Endothelial cell of umbilical vein (primary cell): ENCODE results near the gene NEK4. TPM values are rescaled to one million over a fixed set of nuclear protein-coding genes. Genes with fewer than 3 reads are reported as not detected.

ENCODE experiments used
- BruUV-seq: library from RNA; stranded (reverse); fragments of 400-500 nt; replicated peaks from 2 replicates; lab custom pipeline; 2021; lab: Mats Ljungman, UMichigan
- CTCF ChIA-PET: fragments of 300-600, 350-600 bp; sonication (Branson Sonifier 250); formaldehyde crosslinking; loops from one replicate; lab custom pipeline; 2021; ENCODE audit warnings: antibody characterized with exemption, inconsistent platforms; lab: Charles Lee
- POLR2A ChIA-PET: fragments of 300-600, 350-600 bp; sonication (Branson Sonifier 250); formaldehyde crosslinking; loops from one replicate; lab custom pipeline; 2021; ENCODE audit warnings: antibody characterized with exemption, inconsistent platforms; lab: Charles Lee
- DNase-seq: peaks from one replicate; pipeline ENCODE4 v3.0.0-alpha.2; 2011; ENCODE audit warnings: low read depth, low spot score
- FAIRE-seq: peaks from 2 replicates; lab custom pipeline; 2011; peaks lifted over from hg19 to GRCh38; lab: Jason Lieb, UNC
- H2AFZ ChIP-seq: 2 replicates; pipeline ENCODE4 v1.6.0; 2012; ENCODE audit warnings: low read depth, low read length, control low read depth, inconsistent platforms
- H3K27ac ChIP-seq: 2 replicates; pipeline ENCODE4 v1.5.1; 2011; ENCODE audit warnings: low read depth, mild to moderate bottlenecking, control low read depth, low read length, moderate library complexity; ENCODE audit not compliant: insufficient read depth
- H3K27me3 ChIP-seq, 2 experiments: 2 replicates each; pipeline versions ENCODE4 v1.6.0 to v1.6.1; 2011; ENCODE audit warnings: low read length in 2 of 2, mixed read lengths in 1 of 2; ENCODE audit not compliant: control insufficient read depth in 2 of 2, insufficient read depth in 2 of 2
- H3K36me3 ChIP-seq, 2 experiments: 2 replicates in 1 of 2; 3 replicates in 1 of 2; pipeline ENCODE4 v1.5.1; 2011; ENCODE audit warnings: low read length in 2 of 2, mild to moderate bottlenecking in 1 of 2, moderate library complexity in 1 of 2; ENCODE audit not compliant: control insufficient read depth in 2 of 2, insufficient read depth in 2 of 2; ENCODE audit errors: extremely low read depth in 1 of 2
- H3K4me1 ChIP-seq: 3 replicates; pipeline ENCODE4 v1.5.1; 2011; ENCODE audit warnings: mild to moderate bottlenecking, low read length; ENCODE audit not compliant: control insufficient read depth, insufficient read depth; ENCODE audit errors: extremely low read depth
- H3K4me2 ChIP-seq: 2 replicates; pipeline ENCODE4 v1.6.1; 2011; ENCODE audit warnings: low read length, control low read depth, mixed read lengths; ENCODE audit not compliant: insufficient read depth
- H3K4me3 ChIP-seq, 3 experiments: fragments of 200-600 bp in 1 of 3; sonication (generic), shearing (Covaris generic) in 1 of 3; replicated peaks in 1 of 3; 2 replicates each; pipeline ENCODE4 v1.5.1; 2011 to 2016; ENCODE audit warnings: control low read depth in 3 of 3, low read length in 3 of 3, mild to moderate bottlenecking in 2 of 3, inconsistent platforms in 1 of 3, low read depth in 1 of 3, moderate library complexity in 1 of 3; ENCODE audit not compliant: insufficient read depth in 1 of 3
- H3K79me2 ChIP-seq: 2 replicates; pipeline ENCODE4 v1.6.0; 2012; ENCODE audit warnings: low read length, inconsistent platforms; ENCODE audit not compliant: control insufficient read depth, insufficient read depth
- H3K9ac ChIP-seq: replicated peaks from 2 replicates; pipeline ENCODE3; 2011; ENCODE audit warnings: low read length, control low read depth; ENCODE audit not compliant: insufficient read depth; ENCODE audit errors: extremely low read depth
- H3K9me1 ChIP-seq: replicated peaks from 3 replicates; pipeline ENCODE4 v1.6.0; 2011; ENCODE audit warnings: mild to moderate bottlenecking, low read length; ENCODE audit not compliant: control insufficient read depth, insufficient read depth; ENCODE audit errors: extremely low read depth
- H3K9me3 ChIP-seq: replicated peaks from 2 replicates; pipeline ENCODE4 v1.5.1; 2012; ENCODE audit warnings: low read length, inconsistent platforms; ENCODE audit not compliant: control insufficient read depth, insufficient read depth
- H4K20me1 ChIP-seq: replicated peaks from 2 replicates; pipeline ENCODE3; 2011; ENCODE audit warnings: mild to moderate bottlenecking, low read length; ENCODE audit not compliant: control insufficient read depth, insufficient read depth; ENCODE audit errors: extremely low read depth
- CTCF ChIP-seq, 2 donors: IDR thresholded peaks; 1 replicate in 1 of 2; 2 replicates in 1 of 2; pipeline ENCODE4 v1.5.1; 2011; ENCODE audit warnings: low read length in 2 of 2, mild to moderate bottlenecking in 2 of 2, moderate library complexity in 2 of 2, control low read depth in 1 of 2, inconsistent platforms in 1 of 2, low read depth in 1 of 2; ENCODE audit not compliant: insufficient read depth in 1 of 2; ENCODE audit errors: extremely low read depth in 1 of 2
- EZH2 ChIP-seq: IDR thresholded peaks from 2 replicates; pipeline ENCODE4 v1.6.1; 2012; ENCODE audit warnings: borderline replicate concordance, low read depth, mild to moderate bottlenecking, moderate library complexity, low read length, inconsistent platforms; ENCODE audit not compliant: severe bottlenecking
- FOS ChIP-seq: IDR thresholded peaks from 2 replicates; pipeline ENCODE4 v1.6.1; 2011; ENCODE audit warnings: mild to moderate bottlenecking, low read length, moderate library complexity, borderline replicate concordance; ENCODE audit not compliant: insufficient read depth
- GATA2 ChIP-seq: IDR thresholded peaks from 2 replicates; pipeline ENCODE4 v1.7.0; 2011; ENCODE audit warnings: low read depth, mild to moderate bottlenecking, moderate library complexity, mixed read lengths, low read length; ENCODE audit not compliant: insufficient read length, insufficient read depth
- JUN ChIP-seq: IDR thresholded peaks from 2 replicates; pipeline ENCODE4 v1.6.1; 2011; ENCODE audit warnings: borderline replicate concordance, low read depth; ENCODE audit not compliant: insufficient read length, insufficient read depth
- MAX ChIP-seq: IDR thresholded peaks from 2 replicates; pipeline ENCODE4 v1.6.1; 2011; ENCODE audit not compliant: insufficient read depth, insufficient read length
- MYC ChIP-seq: IDR thresholded peaks from one replicate; pipeline ENCODE4 v1.6.1; 2011; ENCODE audit warnings: mild to moderate bottlenecking, low read depth, low read length
- POLR2A ChIP-seq: IDR thresholded peaks from 2 replicates; pipeline ENCODE4 v1.6.1; 2012; ENCODE audit warnings: low read depth, mild to moderate bottlenecking, control low read depth, low read length
- POLR2AphosphoS5 ChIP-seq: IDR thresholded peaks from 2 replicates; pipeline ENCODE4 v1.6.1; 2012; ENCODE audit warnings: low read depth, mild to moderate bottlenecking, control low read depth, low read length, moderate library complexity; ENCODE audit not compliant: insufficient read depth
- dilution Hi-C: fragments of 300-500 bp; cut with MboI; formaldehyde crosslinking; loops from one replicate; pipeline ENCODE4 v1.15.0; 2019; ENCODE audit warnings: low sequenced_read_pairs; ENCODE audit not compliant: extremely low pct_ligation_motif_present
- intact Hi-C: fragments of 100-400 bp; cut with micrococcal nuclease; formaldehyde crosslinking; loops from one replicate; pipeline ENCODE4 v1.10.0; 2022
- polyA plus RNA-seq, 4 experiments: library from polyadenylated mRNA; depleted of rRNA in 3 of 4; stranded (reverse) in 3 of 4; unstranded in 1 of 4; fragments of >200 nt; gene quantifications; 2 replicates each; pipeline versions ENCODE4 v1.2.1 to v1.2.3, GENCODE V29; 2011 to 2012; ENCODE audit warnings: missing spikeins in 1 of 4
- total RNA-seq: library from RNA; stranded (reverse); gene quantifications from 2 replicates; pipeline ENCODE4 v1.2.3, GENCODE V29; 2021

The NEK4 gene
- total and polyA plus RNA-seq, 2 donors (not counting 3 experiments of a cell fraction or from before 2014, with no cell fraction given), result 4.4 to 20.8 TPM

DNA sequence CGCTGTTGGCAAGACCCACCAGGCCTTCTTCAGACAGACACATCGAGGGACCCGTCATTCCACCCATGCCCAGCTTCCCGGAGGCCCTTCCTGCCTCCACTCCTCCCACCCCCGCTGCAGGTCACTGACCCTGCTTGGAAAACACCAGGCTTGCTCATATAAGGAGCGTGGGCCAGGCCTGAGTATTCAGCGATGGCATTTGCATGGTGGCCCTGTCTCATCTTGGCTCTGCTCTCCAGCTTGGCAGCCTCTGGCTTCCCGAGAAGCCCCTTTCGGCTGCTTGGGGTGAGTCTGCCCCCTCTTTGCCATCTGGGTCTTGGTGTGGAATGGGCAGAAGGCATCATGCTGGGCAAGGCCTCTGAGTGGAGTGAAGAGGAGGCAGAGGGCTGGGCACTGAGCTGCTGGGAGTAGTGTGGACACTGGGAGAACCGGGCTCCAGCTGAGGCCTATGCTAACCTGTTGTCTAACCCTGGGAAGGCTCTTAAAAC is 23.9 kb upstream of the NEK4 start, which contains the start of gene ITIH3:
Gene ITIH3 (plus strand): TSS at position 185 of the 488 bp plus-strand sequence. CDS start 8 bp downstream, at position 193.
- ChIA-PET CTCF (no interaction called here), POLR2A (no interaction called here)
- H3K4me3 ChIP-seq, result no peak within 1 kb of the TSS
- H3K9ac ChIP-seq, result no peak within 1 kb of the TSS
- H3K4me1 ChIP-seq, result no peaks in the 10 kb centered on the region
- intact Hi-C loops, result no loop called here
- no peak within 1 kb of the TSS for H3K4me2 ChIP-seq
- H3K27ac ChIP-seq, result no peak within 1 kb of the TSS
- dilution Hi-C loops, result no loop called here
- FAIRE-seq, result no peak
- no TSS peak for BruUV-seq
- H3K27me3 ChIP-seq, result no peaks in the 10 kb centered on the region
- DNase-seq, result no peak
- H2AFZ ChIP-seq, result no peak within 1 kb of the TSS
- H3K9me3 ChIP-seq, result no peaks in the 10 kb centered on the region
- no peaks in the 10 kb centered on the region for H3K79me2 ChIP-seq
- TF ChIP-seq CTCF (IDR thresholded peaks at IDR 0.05; ENCODE audit: extremely low read depth in 1 of 2, insufficient read depth in 1 of 2, low read depth in 1 of 2, low read length in 2 of 2), result no peak
- no peaks in the 10 kb centered on the region for H3K9me1 ChIP-seq
- no peaks in the 10 kb centered on the region for H3K36me3 ChIP-seq
- H4K20me1 ChIP-seq, result no peaks in the 10 kb centered on the region

GRCh38 chr3:52793702-52794611 is 23.2 kb upstream of the NEK4 start:
- H3K4me3 ChIP-seq, result no peak overlapping the region
- dilution Hi-C loops (no loop called here), intact Hi-C loops (no loop called here)
- CTCF ChIA-PET, result interaction anchor here (1.0 to 2.3 kb wide), 2 partner anchors 9 to 14 kb away, joined by 3 to 5 read pairs; no protein-coding TSS in a partner anchor
- no peaks in the 10 kb centered on the region for H3K27me3 ChIP-seq
- H3K9ac ChIP-seq, result no peak overlapping the region
- no peaks in the 10 kb centered on the region for H3K79me2 ChIP-seq
- no TSS peak for BruUV-seq
- POLR2A ChIA-PET, result no interaction called here
- H3K9me1 ChIP-seq, result no peaks in the 10 kb centered on the region
- H2AFZ ChIP-seq, result no peak overlapping the region
- FAIRE-seq, result no peak
- no peaks in the 10 kb centered on the region for H3K9me3 ChIP-seq
- TF ChIP-seq POLR2AphosphoS5, result no peak
- no peak for TF ChIP-seq GATA2
- no peak for TF ChIP-seq MYC
- TF ChIP-seq JUN, result no peak
- no peak for TF ChIP-seq FOS
- no peak for TF ChIP-seq CTCF (IDR thresholded peaks at IDR 0.05; ENCODE audit: extremely low read depth in 1 of 2, insufficient read depth in 1 of 2, low read depth in 1 of 2, low read length in 2 of 2)
- no peak for TF ChIP-seq EZH2
- TF ChIP-seq MAX, result no peak
- no peak for TF ChIP-seq POLR2A
- H3K4me1 ChIP-seq, result no peaks in the 10 kb centered on the region
- H4K20me1 ChIP-seq, result no peaks in the 10 kb centered on the region
- DNase-seq, result no peak
- no peaks in the 10 kb centered on the region for H3K36me3 ChIP-seq
- H3K4me2 ChIP-seq, result no peak overlapping the region
- H3K27ac ChIP-seq, result no peak overlapping the region
